Endothelial cell of umbilical vein (primary cell): ENCODE measurements around the gene OR2H2. TPM values are rescaled to one million over a fixed set of nuclear protein-coding genes. Genes with fewer than 3 reads are reported as not detected.

ENCODE experiments used
- BruUV-seq: library from RNA; stranded (reverse); fragments of 400-500 nt; replicated peaks from 2 replicates; lab custom pipeline; 2021; lab: Mats Ljungman, UMichigan
- CTCF ChIA-PET: fragments of 300-600, 350-600 bp; sonication (Branson Sonifier 250); formaldehyde crosslinking; loops from one replicate; lab custom pipeline; 2021; ENCODE audit warnings: antibody characterized with exemption, inconsistent platforms; lab: Charles Lee
- POLR2A ChIA-PET: fragments of 300-600, 350-600 bp; sonication (Branson Sonifier 250); formaldehyde crosslinking; loops from one replicate; lab custom pipeline; 2021; ENCODE audit warnings: antibody characterized with exemption, inconsistent platforms; lab: Charles Lee
- DNase-seq: peaks from one replicate; pipeline ENCODE4 v3.0.0-alpha.2; 2011; ENCODE audit warnings: low read depth, low spot score
- FAIRE-seq: peaks from 2 replicates; lab custom pipeline; 2011; peaks lifted over from hg19 to GRCh38; lab: Jason Lieb, UNC
- H2AFZ ChIP-seq: 2 replicates; pipeline ENCODE4 v1.6.0; 2012; ENCODE audit warnings: low read depth, low read length, control low read depth, inconsistent platforms
- H3K27ac ChIP-seq: 2 replicates; pipeline ENCODE4 v1.5.1; 2011; ENCODE audit warnings: low read depth, mild to moderate bottlenecking, control low read depth, low read length, moderate library complexity; ENCODE audit not compliant: insufficient read depth
- H3K27me3 ChIP-seq, 2 experiments: 2 replicates each; pipeline versions ENCODE4 v1.6.0 to v1.6.1; 2011; ENCODE audit warnings: low read length in 2 of 2, mixed read lengths in 1 of 2; ENCODE audit not compliant: control insufficient read depth in 2 of 2, insufficient read depth in 2 of 2
- H3K36me3 ChIP-seq, 2 experiments: 2 replicates in 1 of 2; 3 replicates in 1 of 2; pipeline ENCODE4 v1.5.1; 2011; ENCODE audit warnings: low read length in 2 of 2, mild to moderate bottlenecking in 1 of 2, moderate library complexity in 1 of 2; ENCODE audit not compliant: control insufficient read depth in 2 of 2, insufficient read depth in 2 of 2; ENCODE audit errors: extremely low read depth in 1 of 2
- H3K4me1 ChIP-seq: 3 replicates; pipeline ENCODE4 v1.5.1; 2011; ENCODE audit warnings: mild to moderate bottlenecking, low read length; ENCODE audit not compliant: control insufficient read depth, insufficient read depth; ENCODE audit errors: extremely low read depth
- H3K4me2 ChIP-seq: 2 replicates; pipeline ENCODE4 v1.6.1; 2011; ENCODE audit warnings: low read length, control low read depth, mixed read lengths; ENCODE audit not compliant: insufficient read depth
- H3K4me3 ChIP-seq, 3 experiments: fragments of 200-600 bp in 1 of 3; sonication (generic), shearing (Covaris generic) in 1 of 3; replicated peaks in 1 of 3; 2 replicates each; pipeline ENCODE4 v1.5.1; 2011 to 2016; ENCODE audit warnings: control low read depth in 3 of 3, low read length in 3 of 3, mild to moderate bottlenecking in 2 of 3, inconsistent platforms in 1 of 3, low read depth in 1 of 3, moderate library complexity in 1 of 3; ENCODE audit not compliant: insufficient read depth in 1 of 3
- H3K79me2 ChIP-seq: 2 replicates; pipeline ENCODE4 v1.6.0; 2012; ENCODE audit warnings: low read length, inconsistent platforms; ENCODE audit not compliant: control insufficient read depth, insufficient read depth
- H3K9ac ChIP-seq: replicated peaks from 2 replicates; pipeline ENCODE3; 2011; ENCODE audit warnings: low read length, control low read depth; ENCODE audit not compliant: insufficient read depth; ENCODE audit errors: extremely low read depth
- H3K9me1 ChIP-seq: replicated peaks from 3 replicates; pipeline ENCODE4 v1.6.0; 2011; ENCODE audit warnings: mild to moderate bottlenecking, low read length; ENCODE audit not compliant: control insufficient read depth, insufficient read depth; ENCODE audit errors: extremely low read depth
- H3K9me3 ChIP-seq: replicated peaks from 2 replicates; pipeline ENCODE4 v1.5.1; 2012; ENCODE audit warnings: low read length, inconsistent platforms; ENCODE audit not compliant: control insufficient read depth, insufficient read depth
- H4K20me1 ChIP-seq: replicated peaks from 2 replicates; pipeline ENCODE3; 2011; ENCODE audit warnings: mild to moderate bottlenecking, low read length; ENCODE audit not compliant: control insufficient read depth, insufficient read depth; ENCODE audit errors: extremely low read depth
- EZH2 ChIP-seq: IDR thresholded peaks from 2 replicates; pipeline ENCODE4 v1.6.1; 2012; ENCODE audit warnings: borderline replicate concordance, low read depth, mild to moderate bottlenecking, moderate library complexity, low read length, inconsistent platforms; ENCODE audit not compliant: severe bottlenecking
- FOS ChIP-seq: IDR thresholded peaks from 2 replicates; pipeline ENCODE4 v1.6.1; 2011; ENCODE audit warnings: mild to moderate bottlenecking, low read length, moderate library complexity, borderline replicate concordance; ENCODE audit not compliant: insufficient read depth
- GATA2 ChIP-seq: IDR thresholded peaks from 2 replicates; pipeline ENCODE4 v1.7.0; 2011; ENCODE audit warnings: low read depth, mild to moderate bottlenecking, moderate library complexity, mixed read lengths, low read length; ENCODE audit not compliant: insufficient read length, insufficient read depth
- JUN ChIP-seq: IDR thresholded peaks from 2 replicates; pipeline ENCODE4 v1.6.1; 2011; ENCODE audit warnings: borderline replicate concordance, low read depth; ENCODE audit not compliant: insufficient read length, insufficient read depth
- MYC ChIP-seq: IDR thresholded peaks from one replicate; pipeline ENCODE4 v1.6.1; 2011; ENCODE audit warnings: mild to moderate bottlenecking, low read depth, low read length
- POLR2A ChIP-seq: IDR thresholded peaks from 2 replicates; pipeline ENCODE4 v1.6.1; 2012; ENCODE audit warnings: low read depth, mild to moderate bottlenecking, control low read depth, low read length
- POLR2AphosphoS5 ChIP-seq: IDR thresholded peaks from 2 replicates; pipeline ENCODE4 v1.6.1; 2012; ENCODE audit warnings: low read depth, mild to moderate bottlenecking, control low read depth, low read length, moderate library complexity; ENCODE audit not compliant: insufficient read depth
- dilution Hi-C: fragments of 300-500 bp; cut with MboI; formaldehyde crosslinking; loops from one replicate; pipeline ENCODE4 v1.15.0; 2019; ENCODE audit warnings: low sequenced_read_pairs; ENCODE audit not compliant: extremely low pct_ligation_motif_present
- intact Hi-C: fragments of 100-400 bp; cut with micrococcal nuclease; formaldehyde crosslinking; loops from one replicate; pipeline ENCODE4 v1.10.0; 2022
- polyA plus RNA-seq, 4 experiments: library from polyadenylated mRNA; depleted of rRNA in 3 of 4; stranded (reverse) in 3 of 4; unstranded in 1 of 4; fragments of >200 nt; gene quantifications; 2 replicates each; pipeline versions ENCODE4 v1.2.1 to v1.2.3, GENCODE V29; 2011 to 2012; ENCODE audit warnings: missing spikeins in 1 of 4
- total RNA-seq: library from RNA; stranded (reverse); gene quantifications from 2 replicates; pipeline ENCODE4 v1.2.3, GENCODE V29; 2021
- TF ChIP-seq, protein P1 (sequence below), 2 donors: IDR thresholded peaks; 1 replicate in 1 of 2; 2 replicates in 1 of 2; pipeline ENCODE4 v1.5.1; 2011; ENCODE audit warnings: low read length in 2 of 2, mild to moderate bottlenecking in 2 of 2, moderate library complexity in 2 of 2, control low read depth in 1 of 2, inconsistent platforms in 1 of 2, low read depth in 1 of 2; ENCODE audit not compliant: insufficient read depth in 1 of 2; ENCODE audit errors: extremely low read depth in 1 of 2
- TF ChIP-seq, protein P2 (sequence below): IDR thresholded peaks from 2 replicates; pipeline ENCODE4 v1.6.1; 2011; ENCODE audit not compliant: insufficient read depth, insufficient read length

Gene OR2H2
- total and polyA plus RNA-seq, 2 donors (not counting 3 experiments of a cell fraction or from before 2014, with no cell fraction given): not detected

GRCh38 chr6:29559524-29560287, 25.2 kb upstream of the OR2H2 start, which contains the start of gene UBD:
Gene UBD (minus strand): TSS chr6:29559732. CDS start chr6:29559701, 31 bp downstream.
- H3K4me1 ChIP-seq: no peaks in the 10 kb centered on the region
- TF ChIP-seq JUN: no peak
- no peak for TF ChIP-seq POLR2AphosphoS5
- TF ChIP-seq POLR2A: no peak
- TF ChIP-seq MYC: no peak
- TF ChIP-seq, protein P1, sequence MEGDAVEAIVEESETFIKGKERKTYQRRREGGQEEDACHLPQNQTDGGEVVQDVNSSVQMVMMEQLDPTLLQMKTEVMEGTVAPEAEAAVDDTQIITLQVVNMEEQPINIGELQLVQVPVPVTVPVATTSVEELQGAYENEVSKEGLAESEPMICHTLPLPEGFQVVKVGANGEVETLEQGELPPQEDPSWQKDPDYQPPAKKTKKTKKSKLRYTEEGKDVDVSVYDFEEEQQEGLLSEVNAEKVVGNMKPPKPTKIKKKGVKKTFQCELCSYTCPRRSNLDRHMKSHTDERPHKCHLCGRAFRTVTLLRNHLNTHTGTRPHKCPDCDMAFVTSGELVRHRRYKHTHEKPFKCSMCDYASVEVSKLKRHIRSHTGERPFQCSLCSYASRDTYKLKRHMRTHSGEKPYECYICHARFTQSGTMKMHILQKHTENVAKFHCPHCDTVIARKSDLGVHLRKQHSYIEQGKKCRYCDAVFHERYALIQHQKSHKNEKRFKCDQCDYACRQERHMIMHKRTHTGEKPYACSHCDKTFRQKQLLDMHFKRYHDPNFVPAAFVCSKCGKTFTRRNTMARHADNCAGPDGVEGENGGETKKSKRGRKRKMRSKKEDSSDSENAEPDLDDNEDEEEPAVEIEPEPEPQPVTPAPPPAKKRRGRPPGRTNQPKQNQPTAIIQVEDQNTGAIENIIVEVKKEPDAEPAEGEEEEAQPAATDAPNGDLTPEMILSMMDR (IDR thresholded peaks at IDR 0.05; ENCODE audit: extremely low read depth in 1 of 2, insufficient read depth in 1 of 2, low read depth in 1 of 2, low read length in 2 of 2): no peak
- no peak for TF ChIP-seq EZH2
- TF ChIP-seq FOS: no peak
- TF ChIP-seq, protein P2, sequence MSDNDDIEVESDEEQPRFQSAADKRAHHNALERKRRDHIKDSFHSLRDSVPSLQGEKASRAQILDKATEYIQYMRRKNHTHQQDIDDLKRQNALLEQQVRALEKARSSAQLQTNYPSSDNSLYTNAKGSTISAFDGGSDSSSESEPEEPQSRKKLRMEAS: no peak
- no peak for TF ChIP-seq GATA2
- H3K9me1 ChIP-seq: no peaks in the 10 kb centered on the region
- no peaks in the 10 kb centered on the region for H3K79me2 ChIP-seq
- no peak within 1 kb of the TSS for H3K27ac ChIP-seq
- intact Hi-C loops (no loop called here), dilution Hi-C loops (no loop called here)
- H4K20me1 ChIP-seq: no peaks in the 10 kb centered on the region
- H2AFZ ChIP-seq: no peak within 1 kb of the TSS
- no peak within 1 kb of the TSS for H3K9ac ChIP-seq
- CTCF ChIA-PET: interaction anchor here (1.2 kb wide), 2 partner anchors 43 to 52 kb away, joined by 3 read pairs; no protein-coding TSS in a partner anchor
- no peaks in the 10 kb centered on the region for H3K9me3 ChIP-seq
- H3K36me3 ChIP-seq: no peaks in the 10 kb centered on the region
- H3K27me3 ChIP-seq: peaks cover 7 to 10% of the 10 kb centered on the region in 2 experiments
- FAIRE-seq (no peak), DNase-seq (no peak)
- no peak within 1 kb of the TSS for H3K4me3 ChIP-seq
- no TSS peak for BruUV-seq
- no peak within 1 kb of the TSS for H3K4me2 ChIP-seq
- POLR2A ChIA-PET: no interaction called here
